Measurements from ENCODE around the gene DPT.

DPT gene

GRCh38 chr1:168734946-168735345 is 5.9 kb upstream of the DPT start:
- no peak for DNase-seq

GRCh38 chr1:168734271-168734670 is 5.3 kb upstream of the DPT start:
- DNase-seq, result no peak

- no peak for DNase-seq
Measured at GRCh38 chr1:168733241-168733640, 4.2 kb upstream of the DPT start.

GRCh38 chr1:168732736-168733135 is 3.7 kb upstream of the DPT start:
- DNase-seq, result no peak

GRCh38 chr1:168731244-168731953 is 2.4 kb upstream of the DPT start:
- DNase-seq, result no peak

GRCh38 chr1:168729405-168729802 is 398 bp upstream of the DPT start:
- no peak for DNase-seq

GRCh38 chr1:168726719-168727118 is 2.3 kb downstream of the DPT start:
- DNase-seq, result no peak

GRCh38 chr1:168726281-168726680 is 2.7 kb downstream of the DPT start:
- DNase-seq, result no peak

- DNase-seq, result no peak
Measured at GRCh38 chr1:168725831-168726230, 3.2 kb downstream of the DPT start.

- no peak for DNase-seq
Measured at GRCh38 chr1:168725060-168725459, 3.9 kb downstream of the DPT start.

GRCh38 chr1:168723000-168723399 is 6.0 kb downstream of the DPT start:
- DNase-seq, result no peak

GRCh38 chr1:168720839-168721238 is 8.2 kb downstream of the DPT start:
- no peak for DNase-seq

GRCh38 chr1:168719306-168720111 is 9.5 kb downstream of the DPT start:
- DNase-seq, result no peak

GRCh38 chr1:168717906-168718891 is 10.8 kb downstream of the DPT start:
- DNase-seq, result no peak

GRCh38 chr1:168714012-168714411 is 15.0 kb downstream of the DPT start:
- DNase-seq, result no peak

- DNase-seq, result no peak
Measured at GRCh38 chr1:168709405-168710363, 19.3 kb downstream of the DPT start.

- no peak for DNase-seq
Measured at GRCh38 chr1:168708698-168709404, 20.2 kb downstream of the DPT start.

GRCh38 chr1:168706391-168706992 is 22.5 kb downstream of the DPT start:
- no peak for DNase-seq

GRCh38 chr1:168700575-168701268 is 28.3 kb downstream of the DPT start:
- DNase-seq, result no peak

GRCh38 chr1:168698453-168698852 is 30.6 kb downstream of the DPT start:
- DNase-seq, result no peak
